Endothelial cell of hepatic sinusoid (primary cell): ENCODE results near the gene P3H4.
"Not testable (repeated sequence)": the region's sequence is repeated elsewhere in the genome, so short reads cannot be mapped to it uniquely, and the experiment has no call there.

Experiments
- in situ Hi-C: cut with HindIII; loops from 2 replicates; pipeline ENCODE4 v1.10.0; 2017; ENCODE audit warnings: low sequenced_read_pairs

P3H4 gene, protein sequence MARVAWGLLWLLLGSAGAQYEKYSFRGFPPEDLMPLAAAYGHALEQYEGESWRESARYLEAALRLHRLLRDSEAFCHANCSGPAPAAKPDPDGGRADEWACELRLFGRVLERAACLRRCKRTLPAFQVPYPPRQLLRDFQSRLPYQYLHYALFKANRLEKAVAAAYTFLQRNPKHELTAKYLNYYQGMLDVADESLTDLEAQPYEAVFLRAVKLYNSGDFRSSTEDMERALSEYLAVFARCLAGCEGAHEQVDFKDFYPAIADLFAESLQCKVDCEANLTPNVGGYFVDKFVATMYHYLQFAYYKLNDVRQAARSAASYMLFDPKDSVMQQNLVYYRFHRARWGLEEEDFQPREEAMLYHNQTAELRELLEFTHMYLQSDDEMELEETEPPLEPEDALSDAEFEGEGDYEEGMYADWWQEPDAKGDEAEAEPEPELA

DNA sequence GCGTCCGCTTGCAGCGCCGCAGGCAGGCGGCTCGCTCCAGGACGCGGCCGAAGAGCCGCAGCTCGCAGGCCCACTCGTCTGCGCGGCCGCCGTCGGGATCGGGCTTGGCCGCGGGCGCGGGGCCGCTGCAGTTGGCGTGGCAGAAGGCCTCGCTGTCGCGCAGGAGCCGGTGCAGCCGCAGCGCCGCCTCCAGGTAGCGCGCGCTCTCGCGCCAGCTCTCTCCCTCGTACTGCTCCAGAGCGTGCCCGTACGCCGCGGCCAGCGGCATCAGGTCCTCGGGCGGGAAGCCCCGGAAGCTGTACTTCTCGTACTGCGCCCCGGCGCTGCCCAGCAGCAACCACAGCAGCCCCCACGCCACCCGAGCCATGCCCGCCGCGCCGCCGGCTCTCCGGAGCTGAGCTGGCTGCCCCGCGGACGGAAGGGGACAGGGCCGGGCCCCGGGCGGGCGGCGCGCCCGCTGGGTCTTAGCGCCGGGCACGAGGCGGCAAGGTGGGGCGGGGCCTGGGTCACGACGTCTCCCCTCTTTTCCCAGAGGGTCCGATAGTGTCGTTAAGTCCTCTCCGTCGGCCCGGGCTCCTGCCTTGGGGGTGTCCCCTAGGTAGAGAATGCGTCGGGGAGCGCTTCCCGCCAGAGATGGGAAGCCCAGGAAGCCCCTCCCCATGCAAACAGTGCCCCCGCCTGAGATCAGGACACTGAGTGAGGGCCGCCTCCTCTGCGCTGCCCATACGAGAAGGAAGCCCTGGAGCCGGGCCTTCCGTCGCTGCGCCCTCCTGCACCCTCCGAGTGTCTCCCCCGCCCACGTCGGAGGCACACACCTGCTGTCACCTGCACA lies at the start of gene P3H4:
TSS of gene P3H4 (minus strand) at position 401 of the 832 bp plus-strand sequence. CDS start at position 367, 34 bp downstream.
- in situ Hi-C loops: no loop called here

DNA sequence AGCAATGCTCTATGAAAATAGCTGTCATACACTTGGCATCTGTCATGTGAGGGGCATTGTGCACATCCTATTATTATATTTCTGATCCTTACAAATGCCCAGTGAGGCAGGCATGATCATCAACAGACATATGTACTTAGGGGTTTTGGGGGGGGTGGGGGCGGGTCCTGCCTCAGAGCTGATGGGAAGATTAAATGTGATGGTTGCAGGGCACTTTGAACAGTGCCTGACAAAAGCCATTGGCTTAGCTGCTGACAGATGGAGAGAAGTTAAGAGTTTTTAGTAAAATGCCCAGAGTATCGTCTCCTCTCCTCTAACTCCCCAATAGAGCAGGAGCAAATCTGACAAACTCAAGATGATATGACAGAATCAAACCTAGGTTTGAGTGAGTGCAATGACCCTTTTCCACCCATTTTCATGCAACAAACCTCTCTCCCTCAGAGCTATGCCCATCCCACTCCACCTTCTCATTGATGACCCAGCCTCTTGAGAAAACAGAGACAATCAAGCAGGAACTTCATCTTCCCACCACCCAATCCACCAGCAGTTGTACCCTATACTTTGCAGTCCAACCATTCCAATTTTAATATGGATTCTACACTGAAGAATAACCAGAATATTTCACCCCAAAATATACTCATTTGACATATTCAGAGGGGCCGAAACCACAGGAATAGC lies 48.6 kb upstream of the P3H4 start:
- in situ Hi-C loops: no loop called here

DNA sequence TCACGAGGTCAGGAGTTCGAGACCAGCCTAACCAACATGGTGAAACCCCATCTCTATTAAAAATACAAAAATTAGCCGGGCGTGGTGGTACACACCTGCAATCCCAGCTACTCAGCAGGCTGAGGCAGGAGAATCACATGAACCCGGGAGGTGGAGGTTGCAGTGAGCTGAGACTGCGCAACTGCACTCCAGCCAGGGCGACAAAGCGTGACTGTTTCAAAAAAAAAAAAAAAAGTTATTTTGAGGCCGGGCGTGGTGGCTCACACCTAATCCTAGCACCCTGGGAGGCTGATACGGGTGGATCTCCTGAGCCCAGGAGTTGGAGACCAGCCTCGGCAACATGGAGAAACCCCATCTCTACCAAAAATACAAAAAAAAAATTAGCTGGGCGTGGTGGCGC lies 39.6 kb upstream of the P3H4 start:
- in situ Hi-C loops: not testable (repeated sequence)

DNA sequence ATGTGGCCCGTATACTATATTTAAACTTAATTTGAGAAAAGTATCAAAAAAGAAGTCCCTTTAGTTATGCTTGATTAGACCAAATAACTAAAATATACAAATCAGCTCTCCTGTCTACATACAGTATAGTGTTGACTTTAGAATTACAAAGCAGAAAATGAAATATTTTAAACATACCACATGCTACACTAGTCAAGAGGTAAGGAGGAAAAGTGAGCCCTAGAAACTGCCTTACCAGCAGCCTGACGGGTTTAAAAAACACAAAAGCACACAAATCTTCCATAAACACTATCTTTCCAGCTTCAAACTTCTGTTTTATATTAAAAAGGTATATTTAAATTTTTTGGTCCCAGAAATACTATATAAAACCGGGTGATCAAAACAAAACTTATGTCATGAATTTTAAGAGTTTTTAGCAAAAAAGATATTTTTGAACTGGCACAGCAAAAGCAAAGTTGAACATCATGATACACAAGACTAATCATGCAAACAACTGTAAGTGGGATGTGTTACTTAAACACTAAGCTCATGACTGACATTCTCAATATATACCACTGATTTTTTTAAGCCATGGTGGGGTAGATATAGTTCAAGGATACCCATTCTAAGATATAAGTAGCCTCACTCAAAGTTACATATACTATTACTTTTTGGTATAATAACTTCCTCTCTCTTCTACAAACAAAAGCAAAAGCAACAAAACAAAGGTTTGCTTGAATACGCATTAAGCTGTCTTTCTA lies 37.7 kb upstream of the P3H4 start:
- in situ Hi-C loops: no loop called here

DNA sequence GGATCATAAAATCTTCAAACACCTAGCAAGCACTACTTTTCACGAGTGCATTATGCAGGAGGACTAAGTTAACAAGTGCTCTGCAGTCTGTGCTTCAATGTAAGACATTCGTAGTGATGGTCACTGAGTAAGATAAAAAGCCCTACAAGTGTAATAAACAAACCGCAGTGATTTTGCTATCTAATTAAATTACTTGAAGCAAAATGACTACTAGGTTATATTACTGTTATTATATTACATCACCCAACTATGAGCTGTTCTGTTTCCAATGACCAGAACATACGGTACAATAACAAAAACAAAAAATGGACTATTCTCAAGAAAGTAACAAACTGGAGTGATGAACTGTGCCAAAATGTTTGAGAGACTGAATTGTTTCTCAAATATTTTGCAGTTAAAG lies 37.0 kb upstream of the P3H4 start:
- in situ Hi-C loops: no loop called here

DNA sequence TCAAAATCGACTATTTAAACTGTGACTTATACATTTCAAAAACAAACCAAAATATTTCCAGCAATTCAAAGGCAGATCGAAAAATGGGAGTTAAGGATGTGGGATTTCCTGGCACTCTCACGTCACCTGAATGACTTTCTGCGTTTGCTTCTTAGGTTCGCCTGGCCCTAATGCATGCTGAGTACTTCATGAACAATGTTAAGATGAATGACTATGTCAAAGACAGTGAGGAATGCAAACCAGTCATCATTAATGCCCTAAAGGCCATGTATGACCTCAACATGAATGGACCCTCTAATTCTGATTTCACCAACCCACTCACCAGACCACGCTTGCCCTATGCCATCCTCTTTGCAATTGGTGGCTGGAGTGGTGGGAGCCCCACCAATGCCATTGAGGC lies 33.2 kb upstream of the P3H4 start:
- in situ Hi-C loops: no loop called here

DNA sequence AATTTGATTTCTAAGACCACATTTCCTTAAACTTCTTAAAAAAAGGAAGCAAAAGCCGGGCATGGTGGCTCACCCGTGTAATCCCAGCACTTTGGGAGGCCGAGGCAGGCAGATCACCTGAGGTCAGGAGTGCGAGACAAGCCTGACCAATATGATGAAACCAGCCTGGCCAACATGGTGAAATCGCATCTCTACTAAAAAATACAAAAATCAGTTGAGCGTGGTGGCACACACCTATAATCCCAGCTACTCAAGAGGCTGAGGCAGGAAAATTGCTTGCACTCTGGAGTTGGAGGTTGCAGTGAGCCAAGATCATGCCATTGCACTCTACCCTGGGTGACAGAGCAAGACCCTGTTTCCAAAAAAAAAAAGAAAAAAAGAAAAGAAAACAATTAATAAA lies 29.0 kb upstream of the P3H4 start:
- in situ Hi-C loops: not testable (repeated sequence)

DNA sequence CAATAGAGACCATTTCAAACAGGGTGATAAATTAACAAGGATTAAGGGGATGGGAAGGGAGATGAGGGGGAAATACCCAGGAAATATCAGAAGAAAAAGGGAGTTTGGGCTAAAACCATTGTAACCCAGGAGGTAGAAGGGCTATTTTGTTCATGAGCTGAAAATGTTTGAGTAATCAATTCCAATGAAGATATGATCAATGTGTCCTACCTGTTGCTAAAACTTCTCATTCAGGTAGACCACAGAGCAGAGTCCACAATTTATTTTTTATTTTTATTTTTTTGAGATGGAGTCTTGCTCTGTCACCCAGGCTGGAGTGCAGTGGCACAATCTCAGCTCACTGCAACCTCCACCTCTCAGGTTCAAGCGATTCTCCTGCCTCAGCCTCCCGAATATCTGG lies 27.7 kb upstream of the P3H4 start:
- in situ Hi-C loops: not testable (repeated sequence)

DNA sequence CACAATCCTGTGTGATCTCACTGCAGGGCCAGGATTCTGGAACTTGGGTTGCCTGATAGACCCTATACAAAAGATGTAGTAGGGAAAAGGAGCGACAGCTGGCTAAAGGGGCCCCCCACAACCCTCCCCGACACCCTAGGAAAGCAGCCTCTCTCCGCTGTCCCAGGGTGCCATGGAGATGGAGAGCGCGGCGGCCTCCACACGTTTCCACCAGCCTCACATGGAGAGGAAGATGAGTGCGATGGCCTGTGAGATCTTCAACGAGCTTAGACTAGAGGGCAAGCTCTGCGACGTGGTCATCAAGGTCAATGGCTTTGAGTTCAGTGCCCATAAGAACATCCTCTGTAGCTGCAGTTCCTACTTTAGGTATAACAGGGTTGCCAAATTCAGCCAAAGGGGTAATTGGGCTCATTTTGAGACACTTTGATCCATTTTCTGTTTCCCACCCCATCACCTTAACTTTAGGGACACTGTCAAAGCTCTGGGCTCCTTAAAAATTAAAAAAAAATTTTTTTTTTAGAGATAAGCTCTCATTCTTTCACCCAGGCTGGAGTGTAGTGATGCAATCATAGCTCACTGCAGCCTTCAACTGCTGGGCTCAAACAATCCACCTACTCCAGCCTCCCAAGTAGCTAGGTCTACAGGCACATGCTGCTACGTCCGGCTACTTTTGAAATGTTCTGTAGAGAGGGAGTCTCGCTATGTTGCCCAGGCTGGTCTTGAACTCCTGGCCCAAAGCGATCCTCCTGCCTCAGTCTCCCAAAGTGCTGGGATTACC lies 26.2 kb upstream of the P3H4 start, which contains the start of gene KLHL10:
TSS of gene KLHL10 (plus strand) at position 65 of the 778 bp plus-strand sequence. CDS start at position 173, 108 bp downstream.
- in situ Hi-C loops: no loop called here

DNA sequence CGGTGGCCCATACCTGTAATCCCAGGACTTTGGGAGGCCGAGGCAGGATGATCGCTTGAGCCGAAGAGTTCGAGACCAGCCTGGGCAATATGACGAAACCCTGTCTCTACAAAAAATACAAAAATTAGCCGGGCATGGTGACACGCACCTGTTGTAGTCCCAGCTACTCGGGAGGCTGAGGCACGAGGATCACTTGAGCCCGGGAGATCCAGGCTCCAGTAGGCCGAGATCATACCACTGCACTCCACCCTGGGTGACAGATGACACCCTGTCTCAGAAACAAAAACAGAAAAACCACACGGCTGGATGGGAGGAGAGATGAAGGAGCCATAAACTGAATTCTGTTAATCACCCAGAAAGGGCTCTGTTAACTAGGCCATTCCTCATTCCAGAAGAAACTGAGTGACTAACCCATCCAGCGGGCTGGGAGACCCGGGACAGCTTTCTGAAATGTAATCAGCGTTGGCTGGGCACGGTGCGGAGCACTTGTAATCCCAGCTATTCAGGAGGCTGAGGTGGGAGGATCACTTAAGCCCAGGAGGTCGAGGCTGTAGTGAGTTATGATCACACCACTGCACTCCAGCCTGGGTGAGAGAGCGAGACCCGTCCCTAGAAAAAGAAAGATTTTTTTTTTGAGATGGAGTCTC lies 24.9 kb upstream of the P3H4 start:
- in situ Hi-C loops: no loop called here

DNA sequence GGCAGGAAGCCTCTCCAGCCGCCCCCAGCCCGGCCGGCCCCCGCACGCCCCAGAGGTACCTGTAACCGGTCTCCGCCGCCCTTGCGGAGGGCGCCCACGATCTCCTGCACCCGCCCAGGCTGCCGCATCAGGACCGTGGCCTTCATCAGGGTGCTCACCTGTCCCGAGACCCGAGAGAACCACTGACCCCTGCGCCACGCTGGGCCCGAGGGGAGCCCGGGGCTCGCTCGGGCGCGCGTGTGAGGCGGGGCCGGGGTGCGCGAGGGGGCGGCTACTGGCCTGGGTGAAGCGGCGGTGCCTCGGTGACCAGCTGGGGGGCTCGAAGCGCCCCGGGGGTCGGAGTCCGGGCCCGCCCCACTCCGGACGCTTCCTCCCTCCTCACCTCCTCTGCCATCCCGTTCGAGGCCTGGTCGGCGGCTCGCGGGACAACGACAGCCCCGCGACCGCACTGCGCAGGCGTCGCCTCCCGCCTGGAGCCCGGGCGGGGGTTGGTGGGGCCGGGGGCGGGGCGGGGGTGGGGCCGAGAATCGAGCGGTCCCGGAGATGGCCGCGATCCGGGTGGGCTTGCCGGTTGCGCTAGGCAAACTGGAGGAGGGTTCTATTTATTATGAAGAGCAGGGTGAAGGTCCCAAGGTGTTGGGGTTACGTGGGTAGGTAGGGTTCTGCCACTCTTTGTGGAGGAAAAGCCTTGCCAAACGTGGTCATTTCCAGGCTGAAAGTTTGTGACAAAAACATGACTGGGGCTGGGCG lies 24.2 kb upstream of the P3H4 start, which contains the start of gene NT5C3B:
TSS of gene NT5C3B (minus strand) at position 433 of the 750 bp plus-strand sequence. CDS start at position 394, 39 bp downstream.
- in situ Hi-C loops: no loop called here

DNA sequence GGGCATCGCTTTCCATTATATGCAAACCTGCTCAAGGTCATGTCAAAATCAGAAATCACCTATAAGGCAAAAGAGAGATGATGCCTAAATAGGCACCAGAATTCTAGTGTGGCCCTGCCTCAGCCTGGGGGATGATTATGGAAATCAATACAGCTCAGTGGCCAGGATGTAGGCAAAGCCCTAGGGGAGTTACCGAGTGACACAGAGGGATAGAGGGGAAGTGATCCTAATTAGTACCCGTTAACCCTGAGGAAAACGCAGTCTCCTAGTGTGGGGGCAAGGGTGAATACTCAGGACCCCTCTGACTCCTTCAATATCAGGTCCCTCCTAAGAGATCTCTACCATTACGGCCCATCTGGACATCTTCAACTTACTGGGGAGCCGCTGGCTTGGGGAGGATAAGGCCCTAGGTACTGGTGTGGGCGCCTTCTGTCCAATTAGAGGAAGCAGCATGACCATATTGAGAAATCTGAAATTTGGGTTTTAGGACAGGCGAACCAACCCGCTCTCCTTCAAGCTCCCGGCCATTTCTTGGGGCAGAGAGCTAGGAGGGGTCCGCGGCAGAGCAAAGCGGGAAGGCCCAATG lies 23.6 kb upstream of the P3H4 start:
- in situ Hi-C loops: no loop called here

DNA sequence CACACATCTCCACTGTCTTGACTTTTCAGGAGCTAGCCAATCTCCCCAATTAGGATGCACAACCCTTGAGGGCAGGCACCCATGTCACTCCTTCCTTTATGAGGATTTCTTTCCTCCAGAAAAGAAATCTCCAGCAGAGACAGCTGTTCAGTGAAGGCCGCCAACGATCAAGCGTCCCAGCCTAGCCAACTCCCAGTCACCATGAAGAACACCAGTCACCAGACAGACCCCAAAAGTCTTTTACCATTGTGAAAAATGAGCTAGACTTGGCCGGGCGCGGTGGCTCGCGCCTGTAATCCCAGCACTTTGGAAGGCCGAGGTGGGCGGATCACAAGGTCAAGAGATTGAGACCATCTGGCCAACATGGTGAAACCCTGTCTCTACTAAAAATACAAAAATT lies 18.2 kb upstream of the P3H4 start:
- in situ Hi-C loops: not testable (repeated sequence)

DNA sequence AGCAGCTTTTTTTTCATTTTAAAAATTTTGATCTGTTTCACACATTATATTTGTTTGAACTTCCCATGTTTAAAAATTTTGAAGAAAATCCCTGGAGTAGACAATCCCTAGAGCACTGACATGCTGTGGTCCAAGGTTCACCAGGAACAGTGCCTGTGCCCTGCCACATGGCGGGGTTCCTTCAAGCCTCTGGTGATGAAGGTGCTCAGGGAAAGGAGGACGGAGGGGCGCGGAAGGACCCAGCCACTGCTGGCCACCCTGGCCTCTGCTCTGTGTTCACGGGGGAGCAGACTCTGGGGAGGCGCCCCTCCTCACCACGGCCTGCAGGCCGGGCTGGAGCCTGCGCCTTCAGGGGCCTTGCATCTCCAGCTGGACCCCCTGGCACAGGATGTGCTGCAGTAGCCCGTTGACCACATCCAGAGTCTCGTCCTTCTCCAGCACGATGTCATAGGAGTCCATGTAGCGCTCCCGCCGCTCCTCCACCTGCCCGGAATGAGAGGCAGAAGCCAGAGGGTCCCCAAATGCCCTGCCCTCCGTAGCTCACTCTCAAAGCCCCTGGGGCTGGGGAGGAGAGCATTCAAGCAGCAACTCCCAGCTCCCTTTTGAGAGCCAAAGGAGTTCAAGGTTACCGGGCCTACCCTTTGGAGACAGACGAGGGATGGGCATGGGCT lies 13.6 kb upstream of the P3H4 start:
- in situ Hi-C loops: no loop called here

DNA sequence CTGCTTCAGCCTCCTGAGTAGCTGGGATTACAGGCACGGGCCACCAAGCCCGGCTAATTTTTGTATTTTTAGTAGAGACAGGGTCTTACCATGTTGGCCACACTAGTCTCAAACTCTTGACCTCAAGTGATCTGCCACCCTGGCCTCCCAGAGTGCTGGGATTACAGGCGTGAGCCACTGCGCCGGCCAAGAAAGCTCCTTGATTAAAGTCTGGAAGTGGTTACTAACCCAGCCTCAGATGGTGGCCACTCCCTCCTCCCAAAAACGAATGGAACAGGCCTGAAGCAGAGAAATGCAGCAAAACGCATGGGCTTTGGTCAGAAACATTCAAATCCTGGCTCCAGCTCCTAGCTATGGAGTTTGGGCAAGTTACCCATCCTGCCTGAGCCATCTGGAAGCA lies 12.3 kb upstream of the P3H4 start:
- in situ Hi-C loops: no loop called here

DNA sequence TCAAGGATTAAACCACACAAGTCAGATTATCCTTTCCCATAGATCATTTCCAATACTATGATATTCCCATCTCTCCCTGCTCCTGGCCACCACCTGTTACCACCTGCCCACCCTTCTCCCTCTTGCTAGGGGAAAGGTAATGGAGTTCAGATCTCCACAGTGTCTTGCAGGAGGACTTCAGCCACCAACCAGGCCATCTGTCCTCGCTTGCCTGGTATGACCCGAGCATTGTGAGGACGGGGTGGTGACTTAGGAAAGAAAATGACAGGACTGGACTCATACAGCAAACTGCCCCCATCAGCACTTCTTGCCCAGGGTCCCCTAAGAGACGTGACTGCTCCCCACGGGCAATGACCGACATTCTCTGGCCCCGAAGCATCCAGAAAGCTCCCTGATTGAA lies 11.8 kb upstream of the P3H4 start:
- in situ Hi-C loops: no loop called here

DNA sequence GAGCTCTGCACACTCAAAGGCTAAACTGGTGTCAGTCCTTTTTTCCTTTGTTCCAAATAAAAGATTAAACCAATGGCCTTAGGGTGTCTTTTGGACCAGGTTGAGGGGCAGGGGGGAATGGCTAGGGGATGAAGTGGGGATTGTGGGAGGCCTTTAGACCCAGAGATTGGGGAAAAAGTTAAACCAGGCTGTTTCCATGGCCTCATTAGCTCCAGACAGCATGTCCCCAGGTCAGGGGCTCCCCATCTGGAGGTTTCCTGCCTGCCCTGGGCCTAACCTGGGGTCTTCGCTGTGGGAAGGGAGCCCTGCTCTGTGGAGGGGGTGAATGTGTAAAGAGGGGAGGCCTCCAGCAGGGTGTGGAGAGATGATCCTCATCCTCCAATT lies 11.4 kb upstream of the P3H4 start:
- in situ Hi-C loops: no loop called here
